Neuron (in vitro differentiated cells): ENCODE data around the gene CHST9.

Source experiments
- H2AFZ ChIP-seq: one replicate; pipeline ENCODE4 v1.6.1; 2013; ENCODE audit warnings: low read depth, mild to moderate bottlenecking, inconsistent platforms, low read length, moderate library complexity
- H3K27me3 ChIP-seq: one replicate; pipeline ENCODE4 v1.6.1; 2013; ENCODE audit warnings: low read length; ENCODE audit not compliant: insufficient read depth
- H3K36me3 ChIP-seq: one replicate; pipeline ENCODE4 v1.6.1; 2013; ENCODE audit warnings: low read length; ENCODE audit not compliant: insufficient read depth
- H3K4me1 ChIP-seq: one replicate; pipeline ENCODE4 v1.6.1; 2013; ENCODE audit warnings: low read length; ENCODE audit not compliant: insufficient read depth
- H3K4me3 ChIP-seq: 2 replicates; pipeline ENCODE4 v1.5.1; 2013; ENCODE audit warnings: mild to moderate bottlenecking, low read length, moderate library complexity
- H3K9me3 ChIP-seq: one replicate; pipeline ENCODE4 v1.6.1; 2013; ENCODE audit warnings: low read length

CHST9 gene

GRCh38 chr18:26874283-26874682, 310.8 kb downstream of the CHST9 start:
- Histone ChIP-seq H3K4me1 (no peaks in the 10 kb centered on the region), H3K4me3 (no peak overlapping the region), H2AFZ (no peak overlapping the region), H3K36me3 (no peaks in the 10 kb centered on the region), H3K9me3 (no peaks in the 10 kb centered on the region), H3K27me3 (no peaks in the 10 kb centered on the region)

GRCh38 chr18:26869640-26870039, 315.5 kb downstream of the CHST9 start:
- Histone ChIP-seq H2AFZ (no peak overlapping the region), H3K4me3 (no peak overlapping the region), H3K36me3 (no peaks in the 10 kb centered on the region), H3K4me1 (peaks cover 12% of the 10 kb centered on the region), H3K9me3 (no peaks in the 10 kb centered on the region), H3K27me3 (no peaks in the 10 kb centered on the region)

DNA sequence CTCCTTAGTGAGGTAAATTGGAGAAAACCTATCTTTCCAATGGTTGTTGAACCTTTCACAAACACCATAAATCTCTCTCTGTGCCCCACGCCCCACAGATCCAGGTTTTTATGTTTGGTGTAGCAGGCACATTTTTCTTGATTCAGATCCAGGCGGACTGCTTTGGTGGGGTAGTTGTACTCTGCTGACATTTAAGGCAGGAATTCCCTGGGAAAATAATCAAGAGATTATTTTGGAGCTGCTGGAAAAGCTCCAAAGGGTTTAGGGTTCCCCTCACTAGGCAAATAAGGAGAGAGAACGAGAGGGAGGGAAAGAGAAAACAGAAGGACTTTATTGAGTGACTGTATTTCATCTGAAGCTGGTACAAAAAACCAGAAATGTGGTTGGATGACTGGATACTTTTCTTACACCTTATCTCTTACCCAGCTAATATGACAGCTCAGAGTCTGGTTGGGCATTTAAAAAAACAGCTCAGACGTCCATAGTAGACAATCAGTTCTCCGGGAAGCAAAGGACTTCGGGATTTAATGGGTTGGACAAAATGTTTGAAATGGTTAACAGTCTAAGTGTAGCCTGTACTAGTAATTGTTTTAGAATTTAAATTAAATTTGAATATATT, 316.0 kb downstream of the CHST9 start:
- Histone ChIP-seq H3K27me3 (peaks cover 3% of the 10 kb centered on the region), H3K9me3 (no peaks in the 10 kb centered on the region), H3K36me3 (no peaks in the 10 kb centered on the region), H3K4me1 (peaks cover 18% of the 10 kb centered on the region), H3K4me3 (no peak overlapping the region), H2AFZ (no peak overlapping the region)

GRCh38 chr18:26867471-26867870, 317.6 kb downstream of the CHST9 start:
- H3K36me3 ChIP-seq, result no peaks in the 10 kb centered on the region
- no peak overlapping the region for H2AFZ ChIP-seq
- no peaks in the 10 kb centered on the region for H3K9me3 ChIP-seq
- peaks cover 3% of the 10 kb centered on the region for H3K27me3 ChIP-seq
- H3K4me1 ChIP-seq, result peaks cover 22% of the 10 kb centered on the region
- H3K4me3 ChIP-seq, result no peak overlapping the region

GRCh38 chr18:26865557-26865956, 319.6 kb downstream of the CHST9 start, which contains the start of gene AQP4:
Gene AQP4, minus strand, starts transcription at chr18:26865707. Its CDS starts 18 bp downstream, at chr18:26865689.
- no peaks in the 10 kb centered on the region for H3K9me3 ChIP-seq
- no peak within 1 kb of the TSS for H3K4me3 ChIP-seq
- H3K27me3 ChIP-seq, result peaks cover 3% of the 10 kb centered on the region
- no peak within 1 kb of the TSS for H2AFZ ChIP-seq
- H3K36me3 ChIP-seq, result no peaks in the 10 kb centered on the region
- peaks cover 22% of the 10 kb centered on the region for H3K4me1 ChIP-seq

DNA sequence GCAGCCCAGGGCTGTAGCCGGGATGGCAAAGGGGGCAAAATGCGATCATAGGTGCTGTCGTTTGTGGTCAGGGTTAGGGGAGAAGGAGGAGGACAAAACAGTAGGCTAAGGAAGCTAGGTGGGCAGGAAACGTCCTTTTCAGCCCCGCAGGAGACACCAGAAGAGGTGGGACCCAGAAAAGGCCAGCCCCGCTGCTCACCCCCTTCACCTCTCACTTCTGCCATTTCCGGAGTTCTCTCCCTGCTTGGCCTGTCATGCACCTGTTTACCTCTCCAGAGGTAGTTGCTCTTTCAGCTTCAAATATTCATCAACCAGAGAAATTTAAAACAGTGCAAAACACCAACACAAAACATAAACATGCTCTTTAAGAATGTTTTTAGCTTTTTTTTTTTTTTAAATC, 320.4 kb downstream of the CHST9 start:
- Histone ChIP-seq H3K9me3 (no peaks in the 10 kb centered on the region), H3K36me3 (no peaks in the 10 kb centered on the region), H3K4me3 (no peak overlapping the region), H2AFZ (no peak overlapping the region), H3K4me1 (peaks cover 22% of the 10 kb centered on the region), H3K27me3 (peaks cover 3% of the 10 kb centered on the region)

- Histone ChIP-seq H3K4me1 (peaks cover 22% of the 10 kb centered on the region), H3K9me3 (no peaks in the 10 kb centered on the region), H3K36me3 (no peaks in the 10 kb centered on the region), H3K27me3 (peaks cover 3% of the 10 kb centered on the region), H2AFZ (no peak overlapping the region), H3K4me3 (no peak overlapping the region)
Measured at GRCh38 chr18:26863921-26864497, 321.1 kb downstream of the CHST9 start.

DNA sequence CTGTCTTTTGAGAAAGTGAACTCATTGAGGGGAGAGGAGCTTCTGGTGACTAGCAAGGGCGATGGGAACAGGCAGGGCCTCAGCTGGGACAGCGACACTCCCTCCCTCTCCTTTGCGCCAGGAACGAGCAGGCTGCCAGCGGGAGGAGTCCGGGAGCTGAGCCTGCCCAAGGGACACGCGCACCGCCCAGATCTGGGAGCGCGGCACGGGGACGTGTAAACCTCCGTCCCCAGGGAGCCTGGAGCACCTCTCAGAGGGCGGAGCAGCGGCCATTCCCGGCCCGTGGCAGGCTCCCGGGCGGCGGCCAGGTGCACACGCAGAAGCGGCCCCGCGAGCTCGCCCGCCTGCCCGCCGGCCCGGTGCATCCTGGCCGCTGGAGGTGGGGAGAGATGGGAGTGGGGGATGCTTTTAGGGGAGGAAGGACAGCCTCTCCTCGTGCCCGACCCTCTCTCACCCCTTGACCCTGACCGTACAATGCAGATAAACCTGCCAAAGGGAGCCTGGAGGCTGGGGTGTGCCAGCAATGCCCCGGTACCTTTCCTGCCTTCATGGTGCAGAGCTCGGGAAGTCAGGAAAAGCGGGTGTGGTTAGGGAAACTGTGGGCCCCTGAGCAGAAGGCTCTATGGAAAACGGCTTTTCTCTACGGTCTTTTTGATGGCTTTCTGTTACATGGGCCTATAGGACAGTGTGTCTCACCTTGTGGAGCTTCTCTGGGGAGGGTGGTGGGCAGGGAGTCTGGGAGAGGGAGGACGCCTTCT, 321.8 kb downstream of the CHST9 start:
- H3K9me3 ChIP-seq, result no peaks in the 10 kb centered on the region
- H3K4me1 ChIP-seq, result peaks cover 22% of the 10 kb centered on the region
- H3K27me3 ChIP-seq, result peaks cover 3% of the 10 kb centered on the region
- H3K36me3 ChIP-seq, result no peaks in the 10 kb centered on the region
- no peak overlapping the region for H2AFZ ChIP-seq
- peak overlapping the region; percentile 27 for H3K4me3 ChIP-seq

- no peak overlapping the region for H3K4me3 ChIP-seq
Measured at GRCh38 chr18:26862084-26862483, 323.0 kb downstream of the CHST9 start.

More at GRCh38 chr18:26862084-26862483, 323.0 kb downstream of the CHST9 start:
- Histone ChIP-seq H3K4me1 (peaks cover 15% of the 10 kb centered on the region), H3K9me3 (no peaks in the 10 kb centered on the region), H3K27me3 (peaks cover 3% of the 10 kb centered on the region), H3K36me3 (no peaks in the 10 kb centered on the region), H2AFZ (no peak overlapping the region)
